Ovary (tissue), 10 donors: ENCODE results near the gene EYA3. TPM values are rescaled to one million over a fixed set of nuclear protein-coding genes. Genes with fewer than 3 reads are reported as not detected.

Source experiments
- DNase-seq, 5 donors: peaks; one replicate each; pipeline ENCODE4 v3.0.0-alpha.2; 2019 to 2020
- H3K27ac ChIP-seq, 2 donors: fragments of 200-600 bp; one replicate each; pipeline versions ENCODE4 v1.5.1 to v1.8.0; 2019 to 2022
- H3K27me3 ChIP-seq: fragments of 200-600 bp; one replicate; pipeline ENCODE4 v1.8.0; 2022
- H3K36me3 ChIP-seq: fragments of 200-600 bp; sonication (generic); one replicate; pipeline ENCODE4 v1.5.1; 2019
- H3K4me1 ChIP-seq: one replicate; pipeline ENCODE4 v1.8.1; 2013; ENCODE audit warnings: mild to moderate bottlenecking, moderate library complexity; ENCODE audit not compliant: insufficient read depth
- H3K4me3 ChIP-seq: fragments of 200-600 bp; sonication (generic); one replicate; pipeline ENCODE4 v1.5.1; 2017
- H3K9me3 ChIP-seq, 2 donors: fragments of 200-600 bp in 1 of 2; sonication (generic) in 1 of 2; one replicate each; pipeline versions ENCODE4 v1.5.1 to v1.8.1; 2013 to 2019; ENCODE audit warnings: mild to moderate bottlenecking in 1 of 2, moderate library complexity in 1 of 2
- EP300 ChIP-seq: sonication (generic); formaldehyde crosslinking; IDR thresholded peaks from one replicate; pipeline ENCODE4 v1.6.1; 2017; ENCODE audit warnings: antibody characterized with exemption
- POLR2A ChIP-seq: fragments of 450-650 bp; IDR thresholded peaks from one replicate; pipeline ENCODE4 v1.6.1; 2017; ENCODE audit warnings: antibody characterized with exemption, mild to moderate bottlenecking, moderate library complexity
- WGBS, 3 donors: extraction: QIAGEN DNeasy Blood & Tissue Kit in 1 of 3; methylation state at CpG; one replicate each; pipeline versions ENCODE4 v1.1.5 to v1.1.7; 2013 to 2017; 5-methylcytosine and 5-hydroxymethylcytosine counted together
- intact Hi-C, 4 donors: fragments of 100-400 bp; cut with DNase I; formaldehyde crosslinking; loops; one replicate each; pipeline versions ENCODE4 v1.11.0 to v1.15.1; 2022 to 2023
- long read RNA-seq, 3 donors: library from polyadenylated mRNA in 2 of 3; unstranded in 2 of 3; transcript quantifications; one replicate each; pipeline ENCODE4 v2.0.0 and lab custom pipeline, GENCODE V29; 2021 to 2026
- polyA plus RNA-seq, 2 donors: library from polyadenylated mRNA; stranded (reverse); fragments of 200-250 nt in 1 of 2; fragments of 350-450 nt in 1 of 2; fragmentation: Illumina TruSeq in 1 of 2; extraction: RNeasy Lipid Tissue Mini Kit (QIAGEN cat#74804) in 1 of 2; gene quantifications; one replicate each; pipeline ENCODE4 v1.2.3, GENCODE V29; 2013 to 2014
- total RNA-seq, 7 donors: library from RNA; depleted of rRNA in 2 of 7; stranded (reverse); fragments of >200 nt in 2 of 7; fragmentation: NEBNext Ultra II Directional in 3 of 7; extraction: Animal tissue kit (Norgen Biotek cat#: 25700) in 3 of 7; gene quantifications; one replicate each; pipeline versions ENCODE4 v1.1.0 to v1.2.4, GENCODE V29; 2016 to 2023
- TF ChIP-seq, protein P1 (sequence below), 3 donors: fragments of 450-650 bp in 2 of 3; fragments of 200-600 bp in 1 of 3; IDR thresholded peaks; one replicate each; pipeline versions ENCODE4 v1.5.1 to v1.8.0; 2016 to 2022; ENCODE audit warnings: antibody characterized with exemption in 3 of 3, mild to moderate bottlenecking in 1 of 3
- donor health status: DM: no; HTN: no; CAD: no; lungs with moderate emphysema.
- donor health status: DM: no; HTN: no; CAD: no.
- donor health status: Bipolar disorder and iron deficiency.
- donor health status: DM: yes; HTN: yes; CAD: no.
- donor health status: DM: no; HTN: no; CAD: no.
- donor health status: DM: yes; HTN: yes; CAD: no.

The EYA3 gene, protein sequence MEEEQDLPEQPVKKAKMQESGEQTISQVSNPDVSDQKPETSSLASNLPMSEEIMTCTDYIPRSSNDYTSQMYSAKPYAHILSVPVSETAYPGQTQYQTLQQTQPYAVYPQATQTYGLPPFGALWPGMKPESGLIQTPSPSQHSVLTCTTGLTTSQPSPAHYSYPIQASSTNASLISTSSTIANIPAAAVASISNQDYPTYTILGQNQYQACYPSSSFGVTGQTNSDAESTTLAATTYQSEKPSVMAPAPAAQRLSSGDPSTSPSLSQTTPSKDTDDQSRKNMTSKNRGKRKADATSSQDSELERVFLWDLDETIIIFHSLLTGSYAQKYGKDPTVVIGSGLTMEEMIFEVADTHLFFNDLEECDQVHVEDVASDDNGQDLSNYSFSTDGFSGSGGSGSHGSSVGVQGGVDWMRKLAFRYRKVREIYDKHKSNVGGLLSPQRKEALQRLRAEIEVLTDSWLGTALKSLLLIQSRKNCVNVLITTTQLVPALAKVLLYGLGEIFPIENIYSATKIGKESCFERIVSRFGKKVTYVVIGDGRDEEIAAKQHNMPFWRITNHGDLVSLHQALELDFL
- total RNA-seq (10 to 100 TPM in 6 of 7 donors, 1 to 10 TPM in 1; 7.2 to 25.7 (median 18.0) TPM), polyA plus RNA-seq (10 to 100 TPM in 1 of 2 donors, 1 to 10 TPM in 1; 5.4 to 12.9 TPM)
- long read RNA-seq, donor 1, full-length matches to known transcripts, result 2 of 9 reads
- long read RNA-seq, donor 1, partial matches to known transcripts, result 1 of 9 reads
- long read RNA-seq, donor 1, other reads (novel, unspliced or antisense), result 6 of 9 reads
- long read RNA-seq, donor 2, full-length matches to known transcripts, result 3 of 3 reads
- long read RNA-seq, donor 2, partial matches to known transcripts, result 0 of 3 reads
- long read RNA-seq, donor 2, other reads (novel, unspliced or antisense), result 0 of 3 reads
- long read RNA-seq, donor 3, full-length matches to known transcripts, result 12 of 20 reads
- long read RNA-seq, donor 3, partial matches to known transcripts, result 3 of 20 reads
- long read RNA-seq, donor 3, other reads (novel, unspliced or antisense), result 5 of 20 reads

DNA sequence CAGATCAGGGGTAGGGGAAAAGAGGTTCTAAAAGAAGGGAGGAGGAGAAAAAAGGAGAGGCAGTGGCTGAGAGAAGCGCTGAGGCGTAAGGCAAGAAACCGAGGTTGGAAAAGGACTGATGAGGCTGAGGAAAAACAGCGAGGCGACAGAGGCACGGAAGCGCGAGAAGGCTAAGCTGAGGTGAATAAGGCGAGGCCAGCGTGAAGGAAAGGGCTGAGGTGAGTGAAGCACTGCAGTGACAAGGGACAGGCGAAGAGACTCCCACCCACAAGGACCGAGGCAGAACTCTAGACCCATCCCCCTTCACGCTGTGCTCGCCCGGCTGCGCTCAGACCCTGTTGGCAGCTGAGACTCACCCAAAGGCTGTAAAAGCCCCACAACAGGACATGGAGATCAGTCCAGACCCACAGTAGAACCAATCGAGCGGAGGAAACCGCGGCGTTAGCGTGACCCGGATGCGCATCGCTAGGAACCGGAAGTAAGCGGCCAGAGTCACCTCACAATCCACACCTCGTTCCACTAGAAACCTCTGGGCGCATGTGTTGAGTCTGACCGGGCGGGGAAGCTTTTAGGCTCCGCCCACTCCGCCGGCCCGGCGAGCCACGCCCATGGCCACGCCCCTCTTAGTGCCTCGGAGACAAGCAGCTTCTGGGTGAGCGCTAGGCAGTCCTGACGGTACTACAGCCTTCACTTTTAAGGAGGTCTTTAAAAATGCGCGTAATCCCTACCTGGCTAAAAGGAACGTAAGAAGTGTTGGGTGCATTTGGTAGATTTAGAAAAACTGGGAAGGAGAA, at the start of gene EYA3:
Gene EYA3 (minus strand): TSS at position 443 of the 794 bp plus-strand sequence. CDS start 30,584 bp downstream, outside the sequence.
- intact Hi-C loops, result no loop called here
- peak within 1 kb of the TSS; percentile 72 for H3K4me3 ChIP-seq
- no peak for TF ChIP-seq EP300
- TF ChIP-seq, protein P1, sequence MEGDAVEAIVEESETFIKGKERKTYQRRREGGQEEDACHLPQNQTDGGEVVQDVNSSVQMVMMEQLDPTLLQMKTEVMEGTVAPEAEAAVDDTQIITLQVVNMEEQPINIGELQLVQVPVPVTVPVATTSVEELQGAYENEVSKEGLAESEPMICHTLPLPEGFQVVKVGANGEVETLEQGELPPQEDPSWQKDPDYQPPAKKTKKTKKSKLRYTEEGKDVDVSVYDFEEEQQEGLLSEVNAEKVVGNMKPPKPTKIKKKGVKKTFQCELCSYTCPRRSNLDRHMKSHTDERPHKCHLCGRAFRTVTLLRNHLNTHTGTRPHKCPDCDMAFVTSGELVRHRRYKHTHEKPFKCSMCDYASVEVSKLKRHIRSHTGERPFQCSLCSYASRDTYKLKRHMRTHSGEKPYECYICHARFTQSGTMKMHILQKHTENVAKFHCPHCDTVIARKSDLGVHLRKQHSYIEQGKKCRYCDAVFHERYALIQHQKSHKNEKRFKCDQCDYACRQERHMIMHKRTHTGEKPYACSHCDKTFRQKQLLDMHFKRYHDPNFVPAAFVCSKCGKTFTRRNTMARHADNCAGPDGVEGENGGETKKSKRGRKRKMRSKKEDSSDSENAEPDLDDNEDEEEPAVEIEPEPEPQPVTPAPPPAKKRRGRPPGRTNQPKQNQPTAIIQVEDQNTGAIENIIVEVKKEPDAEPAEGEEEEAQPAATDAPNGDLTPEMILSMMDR (IDR thresholded peaks at IDR 0.05), result no peak
- peak; percentile 31 for TF ChIP-seq POLR2A
- H3K36me3 ChIP-seq, result no peaks in the 10 kb centered on the region
- DNase-seq, result peak; percentile 97 to 100 (median 98)
- 0 to 1% (median 0%) methylated on average over 44 of the region's 44 CpGs for WGBS, 3 donors
- peak within 1 kb of the TSS in 1 of 2 donors; percentile 69 for H3K27ac ChIP-seq
- no peaks in the 10 kb centered on the region for H3K9me3 ChIP-seq
- H3K4me1 ChIP-seq, result peaks cover 4% of the 10 kb centered on the region
- H3K27me3 ChIP-seq, result no peaks in the 10 kb centered on the region

DNA sequence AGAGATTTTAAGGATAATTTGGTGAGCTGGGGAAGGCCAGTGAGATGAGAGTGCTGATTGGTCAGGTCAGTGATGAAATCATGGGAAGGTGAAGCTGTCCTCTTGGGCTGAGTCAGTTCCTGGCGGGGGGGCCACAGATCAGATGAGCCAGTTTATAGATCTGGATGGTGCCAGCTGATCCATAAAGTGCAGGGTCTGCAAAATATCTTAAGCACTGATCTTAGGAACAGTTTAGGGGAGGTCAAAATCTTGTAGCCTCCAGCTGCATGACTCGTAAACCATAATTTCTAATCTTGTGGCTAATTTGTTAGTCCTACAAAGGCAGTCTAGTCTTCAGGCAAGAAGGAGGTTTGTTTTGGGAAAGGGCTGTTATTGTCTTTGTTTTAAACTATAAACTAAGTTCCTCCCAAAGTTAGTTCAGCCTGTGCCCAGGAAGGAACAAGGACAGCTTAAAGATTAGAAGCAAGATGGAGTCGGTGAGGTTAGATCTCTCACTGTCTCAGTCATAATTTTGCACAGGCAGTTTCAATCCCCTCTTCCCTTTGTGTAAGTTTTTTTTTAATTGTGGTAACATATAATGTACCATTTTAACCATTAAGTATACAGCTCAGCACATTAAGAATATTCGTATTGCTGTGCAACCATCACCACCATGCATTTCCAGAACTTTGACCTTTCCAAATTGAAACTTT, 48.7 kb upstream of the EYA3 start:
- H3K27ac ChIP-seq, result no peak overlapping the region
- DNase-seq, result no peak
- H3K9me3 ChIP-seq, result no peaks in the 10 kb centered on the region
- no peaks in the 10 kb centered on the region for H3K27me3 ChIP-seq
- WGBS, 3 donors, result 32 to 54% (median 42%) methylated on average over 4 of the region's 4 CpGs
- TF ChIP-seq, protein P1 (IDR thresholded peaks at IDR 0.05), result no peak
- no peak for TF ChIP-seq EP300
- no peak for TF ChIP-seq POLR2A
- H3K36me3 ChIP-seq, result no peaks in the 10 kb centered on the region
- intact Hi-C loops, result no loop called here
- H3K4me3 ChIP-seq, result no peak overlapping the region
- no peaks in the 10 kb centered on the region for H3K4me1 ChIP-seq

DNA sequence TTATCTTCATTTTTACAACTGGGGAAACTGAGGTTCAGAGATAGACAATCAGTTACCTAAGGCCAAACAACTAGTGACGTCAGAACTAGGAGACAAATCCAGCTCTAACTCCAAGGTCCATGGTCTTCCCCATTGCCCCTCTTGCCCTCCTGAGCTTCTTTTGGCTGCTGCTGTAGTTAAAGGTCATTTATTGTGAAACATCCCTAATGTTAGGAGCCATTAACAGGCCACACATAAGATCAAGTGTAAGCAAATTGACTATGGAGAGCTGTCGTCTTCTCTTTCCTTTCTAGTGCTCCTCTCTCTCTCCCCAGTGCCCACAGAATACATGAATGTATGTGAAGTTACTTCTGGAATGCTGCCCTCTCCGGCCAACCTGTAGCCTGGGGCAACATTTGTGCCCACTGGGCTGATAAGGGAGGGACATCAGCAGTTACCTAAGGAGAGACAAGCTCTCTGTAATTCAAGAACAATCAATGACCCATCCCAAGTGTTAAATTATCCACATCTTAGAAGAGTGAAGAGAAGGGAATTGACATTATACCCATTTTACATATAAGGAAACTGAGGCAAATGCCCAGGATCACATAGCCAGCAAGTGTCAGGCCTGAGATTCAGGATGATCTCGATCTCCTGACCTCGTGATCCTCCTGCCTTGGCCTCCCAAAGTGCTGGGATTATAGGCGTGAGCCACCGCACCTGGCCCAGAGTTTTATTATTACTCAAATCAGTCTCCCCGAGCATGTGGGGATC, 47.9 kb upstream of the EYA3 start:
- intact Hi-C loops, result no loop called here
- WGBS, 3 donors, result 78 to 84% (median 83%) methylated on average over 8 of the region's 8 CpGs
- TF ChIP-seq EP300 (no peak), POLR2A (no peak)
- TF ChIP-seq, protein P1 (IDR thresholded peaks at IDR 0.05), result no peak

More for the DNA sequence above, 47.9 kb upstream of the EYA3 start:
- DNase-seq, result no peak
- Histone ChIP-seq H3K4me1 (no peaks in the 10 kb centered on the region), H3K27me3 (no peaks in the 10 kb centered on the region), H3K4me3 (no peak overlapping the region), H3K9me3 (no peaks in the 10 kb centered on the region), H3K36me3 (no peaks in the 10 kb centered on the region), H3K27ac (no peak overlapping the region)
